Anterior cingulate cortex (tissue), 58 donors: ENCODE measurements around the gene DGKB.

Experiments
- DNase-seq, 58 donors: peaks; one replicate each; lab custom pipeline; 2025; lab: John Stamatoyannopoulos, UW

DGKB gene

DNA sequence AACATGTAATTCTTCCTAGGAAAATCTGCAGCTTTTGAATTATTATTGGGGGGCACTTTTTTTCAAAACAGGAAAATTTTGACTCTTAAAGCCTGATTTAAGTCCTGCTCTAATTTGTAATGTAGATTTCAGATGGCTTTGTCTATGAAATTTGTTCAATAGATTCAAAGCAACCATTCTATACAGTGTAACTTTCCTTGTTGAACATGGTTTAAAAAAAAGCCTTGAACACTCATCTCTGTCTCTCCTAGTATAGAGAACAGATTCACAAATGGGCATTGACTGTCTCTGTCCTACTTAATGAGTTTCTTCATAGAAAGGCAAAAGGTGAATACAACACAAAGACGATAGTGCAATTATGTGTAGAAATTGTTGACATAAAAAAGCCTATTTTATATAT lies 643.7 kb downstream of the DGKB start:
- DNase-seq: no peak

DNA sequence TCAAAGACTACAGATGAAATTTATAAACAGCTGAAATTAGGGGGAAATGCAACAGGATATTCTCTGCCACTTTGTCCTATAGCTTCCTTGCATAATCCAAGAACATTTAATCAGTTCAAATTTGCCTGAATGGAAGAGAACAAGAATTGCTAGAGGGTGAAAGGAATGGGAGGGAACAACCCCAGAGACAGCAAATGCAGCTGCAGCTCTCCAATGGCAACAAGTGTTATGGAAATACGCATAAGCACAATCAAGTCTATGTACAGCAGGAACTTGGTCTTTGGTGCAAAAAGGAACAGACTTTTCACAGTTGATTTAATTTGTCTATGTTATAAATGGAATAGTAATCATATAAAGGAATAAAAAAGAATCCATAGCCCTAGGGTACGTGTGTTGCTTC lies 644.1 kb downstream of the DGKB start:
- no peak for DNase-seq

GRCh38 chr7:14252458-14252857 lies 650.1 kb downstream of the DGKB start:
- no peak for DNase-seq

DNA sequence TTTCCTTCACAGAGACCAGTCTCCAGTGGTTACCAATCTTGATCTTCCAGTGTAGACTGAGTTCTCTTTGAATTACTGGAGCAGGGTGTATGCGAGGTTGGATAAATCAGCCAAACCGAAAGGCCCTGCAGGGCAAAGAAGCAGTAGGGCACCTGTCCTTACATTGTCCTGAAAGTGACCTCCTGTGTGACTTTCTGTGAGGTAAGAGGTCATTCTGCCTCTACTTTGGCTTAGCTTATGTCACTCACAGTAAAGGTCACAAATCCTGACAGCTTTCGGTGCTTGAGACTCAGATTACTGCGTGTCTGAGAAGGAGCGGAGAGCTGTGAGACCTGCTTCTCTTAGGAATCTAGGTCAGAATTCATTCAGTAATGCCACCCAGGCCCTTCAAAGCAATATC lies 660.4 kb downstream of the DGKB start:
- no peak for DNase-seq

GRCh38 chr7:14236834-14237233 lies 665.7 kb downstream of the DGKB start:
- no peak for DNase-seq

GRCh38 chr7:14235056-14235455 lies 667.5 kb downstream of the DGKB start:
- no peak for DNase-seq

DNA sequence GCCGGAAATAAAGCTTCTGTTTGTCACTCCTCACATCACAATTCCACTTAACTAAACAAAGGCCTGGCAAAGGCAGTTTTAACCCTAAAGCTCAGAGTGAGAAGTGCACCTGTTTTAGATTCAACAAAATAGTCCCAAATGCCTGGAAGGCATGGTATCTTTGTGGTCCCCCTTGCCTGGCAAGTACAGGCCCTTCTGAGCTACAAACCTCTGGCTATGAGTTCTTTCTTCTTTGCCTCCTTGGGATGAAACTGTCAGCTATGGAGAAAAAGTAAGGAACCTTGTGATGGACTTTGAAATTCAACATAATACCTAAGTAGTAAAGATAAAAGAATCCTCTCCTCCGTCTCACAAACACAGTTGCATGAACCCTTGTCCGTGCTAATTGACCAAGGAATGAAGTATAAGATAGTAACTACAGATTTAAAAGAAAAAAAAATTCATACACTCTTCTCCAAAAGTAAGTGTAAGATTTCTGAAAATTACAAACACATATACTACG lies 668.6 kb downstream of the DGKB start:
- DNase-seq: no peak

DNA sequence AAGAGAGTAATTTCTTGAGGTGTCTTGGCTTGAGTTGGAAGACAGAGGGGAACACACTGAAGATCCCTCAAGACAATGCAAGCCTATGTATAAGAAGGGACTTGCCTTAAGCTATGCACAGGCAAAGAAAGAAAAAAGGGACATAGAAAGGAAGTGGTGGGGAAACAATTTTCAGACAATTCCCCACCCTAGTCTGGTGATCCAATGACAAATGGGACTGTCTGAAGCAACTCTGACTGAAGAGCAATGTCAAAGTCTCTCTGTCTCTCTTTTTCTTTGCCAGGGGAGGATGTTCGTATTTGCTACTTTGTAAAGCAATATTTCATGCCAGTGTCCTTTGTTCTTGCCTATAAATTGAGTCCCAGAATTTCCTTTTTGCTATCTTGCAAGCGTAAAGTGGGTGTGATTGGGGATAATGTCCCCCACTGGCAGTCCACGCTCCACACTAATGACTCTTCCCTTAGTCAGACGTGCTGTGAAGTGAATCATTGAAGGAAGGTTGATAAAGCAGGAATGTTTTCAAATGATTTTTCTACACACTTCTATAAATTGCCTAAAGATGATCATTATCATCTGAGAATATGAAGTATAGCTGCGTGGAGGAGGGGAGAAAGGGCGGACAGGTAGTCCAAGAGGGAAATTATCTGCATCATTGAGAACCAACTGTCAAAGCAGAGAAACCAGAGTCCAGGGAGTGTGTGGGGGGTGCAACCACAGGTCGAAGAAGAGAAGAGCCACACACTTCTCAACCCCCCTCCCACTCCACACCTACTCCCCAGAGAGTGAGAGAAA lies 669.3 kb downstream of the DGKB start:
- no peak for DNase-seq

GRCh38 chr7:14229047-14229446 lies 673.5 kb downstream of the DGKB start:
- no peak for DNase-seq

- DNase-seq: no peak
Measured at GRCh38 chr7:14228341-14228740, 674.2 kb downstream of the DGKB start.

DNA sequence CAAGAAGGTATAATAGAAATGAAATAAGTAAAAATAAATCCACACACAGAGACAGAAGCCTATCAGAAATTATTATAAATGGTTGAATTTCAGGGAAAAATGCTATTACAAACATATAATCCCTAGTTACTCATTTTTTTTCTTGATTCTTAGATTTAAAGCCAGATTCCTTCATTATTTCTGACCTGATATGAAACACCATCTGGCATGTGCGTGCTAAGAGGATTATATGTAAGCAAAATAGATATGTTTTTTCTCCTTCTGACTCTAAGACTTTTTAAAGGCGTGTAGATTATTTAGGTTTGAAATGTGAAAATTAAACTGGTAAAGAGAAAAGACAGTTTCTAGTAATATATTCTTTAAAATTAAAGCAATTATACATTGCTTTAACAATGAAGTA lies 676.4 kb downstream of the DGKB start:
- no peak for DNase-seq

DNA sequence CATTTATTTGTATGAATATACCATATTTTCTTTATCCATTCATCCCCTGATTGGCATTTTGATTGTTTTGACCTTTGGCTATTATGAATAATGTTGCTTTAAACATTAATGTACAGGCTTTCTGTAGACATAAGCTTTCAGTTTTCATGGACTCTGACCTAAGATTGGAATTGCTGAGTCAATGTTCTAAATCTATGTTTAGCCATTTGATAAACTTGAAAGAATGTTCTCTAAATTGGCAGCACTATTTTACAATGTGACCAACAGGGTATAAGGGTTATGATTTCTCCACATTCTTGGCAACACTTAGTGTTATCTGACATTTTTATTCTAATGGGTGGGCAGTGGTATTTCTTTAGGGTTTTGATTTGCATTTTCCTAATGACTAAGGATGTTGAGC lies 683.4 kb downstream of the DGKB start:
- no peak for DNase-seq

GRCh38 chr7:14218338-14218737 lies 684.2 kb downstream of the DGKB start:
- no peak for DNase-seq

GRCh38 chr7:14209896-14210484 lies 692.6 kb downstream of the DGKB start:
- peak in 1 of 58 donors; percentile 1 for DNase-seq

GRCh38 chr7:14207711-14208110 lies 694.8 kb downstream of the DGKB start:
- DNase-seq: no peak

GRCh38 chr7:14207138-14207537 lies 695.4 kb downstream of the DGKB start:
- DNase-seq: no peak

DNA sequence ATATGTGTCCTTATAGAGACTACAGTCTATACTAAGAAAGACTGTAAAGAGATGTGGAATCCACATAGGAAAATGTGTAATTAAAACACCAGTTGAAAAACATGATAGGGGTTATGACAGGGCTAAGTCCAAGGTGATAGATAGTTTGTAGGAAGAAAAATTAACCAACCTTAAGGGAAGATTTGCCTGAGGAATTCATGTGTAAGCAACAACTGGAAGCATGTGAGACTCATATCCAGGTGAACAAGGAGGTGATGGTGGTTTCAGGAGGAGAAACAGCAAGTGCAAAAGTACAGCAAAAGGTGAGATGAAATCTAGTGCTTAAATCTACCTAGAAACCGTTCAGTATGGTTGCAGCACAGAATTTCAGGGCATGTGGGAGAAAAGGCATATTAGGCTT lies 696.4 kb downstream of the DGKB start:
- no peak for DNase-seq

GRCh38 chr7:14201353-14201752 lies 701.2 kb downstream of the DGKB start:
- DNase-seq: no peak

DNA sequence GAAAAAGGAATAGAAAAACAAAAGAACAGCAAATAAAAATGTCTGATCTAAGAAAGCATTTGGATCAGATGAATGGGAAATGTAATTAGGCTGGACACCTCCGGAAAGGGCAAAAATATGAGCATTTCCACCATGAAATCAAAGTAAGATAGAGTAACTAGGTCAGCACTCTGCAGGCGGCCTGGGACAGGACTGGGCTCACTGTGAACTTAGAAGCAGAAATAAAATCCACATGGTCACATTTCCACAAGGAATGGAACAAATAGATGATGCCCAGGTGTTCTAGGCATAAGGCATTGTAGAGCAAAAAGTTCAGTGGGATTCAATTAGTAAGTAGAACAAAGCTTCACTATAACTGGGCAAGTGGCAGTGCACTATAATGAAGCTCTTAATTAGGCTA lies 703.2 kb downstream of the DGKB start:
- no peak for DNase-seq

DNA sequence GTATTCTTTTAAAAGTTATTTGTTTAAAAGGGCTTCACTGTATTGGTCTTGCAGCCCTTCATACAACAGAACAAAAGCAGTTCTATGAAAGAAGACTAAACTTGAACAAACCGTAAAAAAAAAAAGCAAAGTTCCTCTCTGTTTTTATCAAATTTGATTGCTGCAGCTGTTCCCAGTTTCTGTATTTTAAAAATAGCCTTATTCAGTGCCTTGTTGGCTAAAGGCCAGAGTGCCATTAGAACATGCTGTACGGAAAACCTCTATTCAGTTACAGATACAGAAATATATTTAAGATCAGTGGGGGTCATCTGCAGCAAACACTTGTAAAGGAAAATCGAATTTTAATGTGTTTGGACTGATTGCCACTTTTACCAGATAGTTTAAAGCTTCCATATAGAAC lies 705.3 kb downstream of the DGKB start:
- DNase-seq: peak in 1 of 58 donors; percentile 8

GRCh38 chr7:14196555-14196954 lies 706.0 kb downstream of the DGKB start:
- no peak for DNase-seq

DNA sequence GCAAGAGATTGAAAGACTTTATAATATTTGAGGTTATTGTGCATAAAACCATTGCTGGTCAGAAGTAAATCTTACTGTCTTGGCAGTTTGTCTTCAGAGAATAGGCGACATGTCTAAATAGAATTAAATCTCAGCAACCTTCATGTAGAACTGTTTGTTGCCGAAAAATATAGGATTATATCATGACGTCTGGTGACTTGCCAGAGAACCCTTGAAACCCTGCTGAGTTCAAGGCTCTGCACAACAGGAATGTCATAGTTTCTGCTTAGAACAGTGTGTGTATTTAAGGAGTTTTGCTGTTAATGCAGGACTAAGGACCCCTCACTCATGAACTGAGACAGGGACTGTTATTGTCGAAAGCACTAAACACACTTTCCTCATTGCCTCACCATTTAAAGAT lies 706.7 kb downstream of the DGKB start:
- DNase-seq: no peak
